ENCODE results near the gene FAM204A. TPM values are rescaled to one million over a fixed set of nuclear protein-coding genes. Genes with fewer than 3 reads are reported as not detected.

The FAM204A gene
- total RNA-seq, 1 experiment from 2014 or later, result 27.3 TPM

- H3K27me3 ChIP-seq (ENCODE audit: low read length), result no peaks in the 10 kb centered on the region
- BruUV-seq (replicated peaks), result no TSS peak
- H3K4me1 ChIP-seq (ENCODE audit: insufficient read depth, low read length), result no peaks in the 10 kb centered on the region
- H3K9me3 ChIP-seq (ENCODE audit: low read length), result no peaks in the 10 kb centered on the region
- H3K4me2 ChIP-seq (ENCODE audit: low read length), result no peak overlapping the region
- intact Hi-C loops (cut with micrococcal nuclease), result no loop called here
- CTCF ChIA-PET, result no interaction called here
- H3K9ac ChIP-seq (ENCODE audit: low read length), result no peak overlapping the region
- no peak overlapping the region for H3K4me3 ChIP-seq (ENCODE audit: low read length)
- POLR2A ChIA-PET (ENCODE audit: unreplicated experiment), result no interaction called here
- peaks cover 24% of the 10 kb centered on the region for H3K36me3 ChIP-seq (ENCODE audit: low read depth, low read length)
- no peaks in the 10 kb centered on the region for H3F3A ChIP-seq (ENCODE audit: low read length, unreplicated experiment)
- H3K27ac ChIP-seq (ENCODE audit: low read length), result no peak overlapping the region
- TF ChIP-seq CTCF (conservative IDR thresholded peaks at IDR 0.05; ENCODE audit: low read depth, low read length), result no peak
- no peak for TF ChIP-seq EZH2phosphoT487 (IDR thresholded peaks at IDR 0.05; ENCODE audit: borderline replicate concordance, low read length)
- no peak for TF ChIP-seq EZH2 (IDR thresholded peaks at IDR 0.05; ENCODE audit: low read length, unreplicated experiment)
- no peaks in the 10 kb centered on the region for H3K9me2 ChIP-seq (replicated peaks; ENCODE audit: low read length)
- no peak overlapping the region for H2AFZ ChIP-seq (ENCODE audit: low read length)
- H3K79me2 ChIP-seq (ENCODE audit: low read length), result no peaks in the 10 kb centered on the region
- no peaks in the 10 kb centered on the region for H4K20me1 ChIP-seq (ENCODE audit: low read length)
- no peak for ATAC-seq
- DNase-seq, result no peak
Observed at GRCh38 chr10:118321724-118322575, 20.2 kb downstream of the FAM204A start.

- H4K20me1 ChIP-seq (ENCODE audit: low read length), result no peaks in the 10 kb centered on the region
- BruUV-seq (replicated peaks), result no TSS peak
- POLR2A ChIA-PET (ENCODE audit: unreplicated experiment), result no interaction called here
- ATAC-seq (no peak), DNase-seq (no peak)
- H3K27ac ChIP-seq (ENCODE audit: low read length), result no peak overlapping the region
- no peak overlapping the region for H3K4me2 ChIP-seq (ENCODE audit: low read length)
- H3K9me2 ChIP-seq (replicated peaks; ENCODE audit: low read length), result no peaks in the 10 kb centered on the region
- CTCF ChIA-PET, result no interaction called here
- H2AFZ ChIP-seq (ENCODE audit: low read length), result no peak overlapping the region
- intact Hi-C loops (cut with micrococcal nuclease), result no loop called here
- no peaks in the 10 kb centered on the region for H3K79me2 ChIP-seq (ENCODE audit: low read length)
- no peak overlapping the region for H3K4me3 ChIP-seq (ENCODE audit: low read length)
- H3K9me3 ChIP-seq (ENCODE audit: low read length), result no peaks in the 10 kb centered on the region
- no peak overlapping the region for H3K9ac ChIP-seq (ENCODE audit: low read length)
- peaks cover 11% of the 10 kb centered on the region for H3K4me1 ChIP-seq (ENCODE audit: insufficient read depth, low read length)
- H3K27me3 ChIP-seq (ENCODE audit: low read length), result no peaks in the 10 kb centered on the region
- H3K36me3 ChIP-seq (ENCODE audit: low read depth, low read length), result no peaks in the 10 kb centered on the region; the same call in 1 of the 2 replicates
- H3F3A ChIP-seq (ENCODE audit: low read length, unreplicated experiment), result no peaks in the 10 kb centered on the region
- TF ChIP-seq EZH2 (IDR thresholded peaks at IDR 0.05; ENCODE audit: low read length, unreplicated experiment), result no peak
- TF ChIP-seq EZH2phosphoT487 (IDR thresholded peaks at IDR 0.05; ENCODE audit: borderline replicate concordance, low read length), result no peak
- no peak for TF ChIP-seq CTCF (conservative IDR thresholded peaks at IDR 0.05; ENCODE audit: low read depth, low read length)
Observed at GRCh38 chr10:118315629-118316028, 26.5 kb downstream of the FAM204A start.

- Histone ChIP-seq H3K9ac (ENCODE audit: low read length) (no peak overlapping the region), H3F3A (ENCODE audit: low read length, unreplicated experiment) (no peaks in the 10 kb centered on the region), H2AFZ (ENCODE audit: low read length) (no peak overlapping the region), H3K36me3 (ENCODE audit: low read depth, low read length) (peaks cover 1% of the 10 kb centered on the region; the same call in 1 of the 2 replicates), H3K4me1 (ENCODE audit: insufficient read depth, low read length) (peaks cover 13% of the 10 kb centered on the region), H3K27ac (ENCODE audit: low read length) (no peak overlapping the region), H3K9me3 (ENCODE audit: low read length) (no peaks in the 10 kb centered on the region), H4K20me1 (ENCODE audit: low read length) (no peaks in the 10 kb centered on the region), H3K27me3 (ENCODE audit: low read length) (no peaks in the 10 kb centered on the region), H3K79me2 (ENCODE audit: low read length) (no peaks in the 10 kb centered on the region), H3K9me2 (replicated peaks; ENCODE audit: low read length) (no peaks in the 10 kb centered on the region), H3K4me3 (ENCODE audit: low read length) (no peak overlapping the region), H3K4me2 (ENCODE audit: low read length) (no peak overlapping the region)
- DNase-seq (no peak), ATAC-seq (no peak)
- BruUV-seq (replicated peaks), result no TSS peak
- intact Hi-C loops (cut with micrococcal nuclease), result no loop called here
- TF ChIP-seq EZH2 (IDR thresholded peaks at IDR 0.05; ENCODE audit: low read length, unreplicated experiment) (no peak), EZH2phosphoT487 (IDR thresholded peaks at IDR 0.05; ENCODE audit: borderline replicate concordance, low read length) (no peak), CTCF (conservative IDR thresholded peaks at IDR 0.05; ENCODE audit: low read depth, low read length) (no peak)
- ChIA-PET CTCF (interaction anchor here (0.7 kb wide), 1 partner anchor 49 kb away, joined by 3 read pairs; no protein-coding TSS in a partner anchor), POLR2A (ENCODE audit: unreplicated experiment) (no interaction called here)
Observed at GRCh38 chr10:118314882-118315281, 27.2 kb downstream of the FAM204A start.
